GM10266 (cell line): ENCODE results near the gene LTC4S.

Source experiments
- DNase-seq: peaks from one replicate; pipeline ENCODE4 v3.0.0; 2012; ENCODE audit errors: extremely low spot score
- TF ChIP-seq, protein P1 (sequence below): IDR thresholded peaks from 2 replicates; pipeline ENCODE4 v1.5.1; 2012; ENCODE audit warnings: mild to moderate bottlenecking, low read depth; ENCODE audit not compliant: control insufficient read depth, insufficient read depth; ENCODE audit errors: missing control alignments

The LTC4S gene

DNA sequence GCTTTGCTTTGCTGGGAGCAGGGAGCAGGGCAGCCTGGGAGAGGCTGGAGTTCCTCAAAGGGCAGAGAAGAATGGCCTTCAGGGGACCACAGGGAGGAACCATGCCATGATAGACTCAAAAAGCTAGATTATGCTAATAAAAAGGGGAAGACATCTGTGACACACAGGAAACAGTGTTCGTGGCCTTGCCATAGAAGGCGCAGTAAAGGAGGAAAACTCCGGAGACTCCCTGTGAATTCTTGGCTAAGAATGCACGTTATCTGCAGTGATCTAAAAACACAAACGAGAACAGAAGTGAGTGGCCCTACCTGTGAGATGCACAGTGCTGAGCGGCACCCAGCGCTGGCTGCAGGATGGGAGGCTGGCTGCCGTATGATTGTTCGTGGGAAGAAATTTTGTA, 15.9 kb upstream of the LTC4S start:
- TF ChIP-seq, protein P1, sequence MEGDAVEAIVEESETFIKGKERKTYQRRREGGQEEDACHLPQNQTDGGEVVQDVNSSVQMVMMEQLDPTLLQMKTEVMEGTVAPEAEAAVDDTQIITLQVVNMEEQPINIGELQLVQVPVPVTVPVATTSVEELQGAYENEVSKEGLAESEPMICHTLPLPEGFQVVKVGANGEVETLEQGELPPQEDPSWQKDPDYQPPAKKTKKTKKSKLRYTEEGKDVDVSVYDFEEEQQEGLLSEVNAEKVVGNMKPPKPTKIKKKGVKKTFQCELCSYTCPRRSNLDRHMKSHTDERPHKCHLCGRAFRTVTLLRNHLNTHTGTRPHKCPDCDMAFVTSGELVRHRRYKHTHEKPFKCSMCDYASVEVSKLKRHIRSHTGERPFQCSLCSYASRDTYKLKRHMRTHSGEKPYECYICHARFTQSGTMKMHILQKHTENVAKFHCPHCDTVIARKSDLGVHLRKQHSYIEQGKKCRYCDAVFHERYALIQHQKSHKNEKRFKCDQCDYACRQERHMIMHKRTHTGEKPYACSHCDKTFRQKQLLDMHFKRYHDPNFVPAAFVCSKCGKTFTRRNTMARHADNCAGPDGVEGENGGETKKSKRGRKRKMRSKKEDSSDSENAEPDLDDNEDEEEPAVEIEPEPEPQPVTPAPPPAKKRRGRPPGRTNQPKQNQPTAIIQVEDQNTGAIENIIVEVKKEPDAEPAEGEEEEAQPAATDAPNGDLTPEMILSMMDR, result no peak
- no peak for DNase-seq

DNA sequence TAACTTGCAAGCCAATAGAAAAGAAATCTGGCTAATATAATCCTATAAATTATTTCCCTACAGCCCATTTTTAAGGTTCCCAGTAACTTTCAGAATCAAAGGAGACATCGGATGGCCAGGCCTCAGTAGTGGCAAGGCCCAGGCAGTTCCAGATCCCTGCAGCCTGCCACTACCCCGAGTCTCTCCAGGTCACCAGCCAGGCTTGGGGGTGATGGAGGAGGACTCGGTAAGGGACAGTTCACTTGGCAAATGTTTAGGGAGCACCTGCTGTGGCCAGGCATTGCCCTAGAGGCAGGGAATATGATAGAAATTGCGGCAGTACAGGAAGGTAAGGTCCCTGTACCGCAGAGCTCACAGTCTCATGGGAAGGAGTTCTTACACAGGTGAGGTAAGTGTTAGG, 15.2 kb upstream of the LTC4S start:
- DNase-seq, result no peak
- TF ChIP-seq, protein P1, result no peak

DNA sequence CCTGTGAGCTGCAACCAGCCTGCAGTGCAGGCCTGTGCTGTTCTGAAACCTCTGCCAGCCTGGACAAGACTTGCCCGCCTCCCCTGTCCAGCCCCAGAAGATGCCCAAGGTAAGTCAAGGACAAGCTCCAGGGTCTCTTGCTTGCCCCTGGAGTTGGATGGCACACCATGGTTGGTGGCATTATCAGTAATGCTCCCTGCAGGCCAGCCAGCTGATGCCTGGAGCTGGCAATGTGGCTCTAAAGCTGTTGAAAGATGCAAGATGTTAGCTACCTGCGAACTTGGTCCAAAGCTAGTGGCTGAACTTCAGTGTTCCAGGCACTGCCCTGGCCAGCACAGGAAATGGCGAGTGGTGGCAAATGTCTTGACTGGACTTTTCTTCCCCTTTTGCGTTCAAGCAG, 14.0 kb upstream of the LTC4S start:
- TF ChIP-seq, protein P1, result no peak
- no peak for DNase-seq

DNA sequence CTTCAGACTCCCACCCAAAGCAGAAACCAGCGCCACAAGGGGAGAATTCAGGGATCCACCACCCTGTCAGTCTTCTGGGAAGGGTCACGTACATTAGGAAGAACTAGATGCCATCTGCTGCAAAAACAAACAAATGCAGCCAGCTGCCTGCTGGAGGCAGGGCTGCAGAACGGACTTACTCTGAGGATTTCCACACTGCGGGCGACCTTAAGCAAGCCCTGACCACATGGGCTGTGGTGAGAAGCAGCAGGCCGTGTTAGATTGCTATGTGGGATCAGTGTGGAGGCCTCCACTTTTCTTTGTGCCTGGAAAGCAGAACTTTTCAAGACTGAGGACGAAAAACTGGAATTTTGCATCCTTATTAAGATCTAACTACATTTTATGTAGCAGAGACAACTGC, 13.4 kb upstream of the LTC4S start:
- no peak for DNase-seq
- TF ChIP-seq, protein P1, result no peak

DNA sequence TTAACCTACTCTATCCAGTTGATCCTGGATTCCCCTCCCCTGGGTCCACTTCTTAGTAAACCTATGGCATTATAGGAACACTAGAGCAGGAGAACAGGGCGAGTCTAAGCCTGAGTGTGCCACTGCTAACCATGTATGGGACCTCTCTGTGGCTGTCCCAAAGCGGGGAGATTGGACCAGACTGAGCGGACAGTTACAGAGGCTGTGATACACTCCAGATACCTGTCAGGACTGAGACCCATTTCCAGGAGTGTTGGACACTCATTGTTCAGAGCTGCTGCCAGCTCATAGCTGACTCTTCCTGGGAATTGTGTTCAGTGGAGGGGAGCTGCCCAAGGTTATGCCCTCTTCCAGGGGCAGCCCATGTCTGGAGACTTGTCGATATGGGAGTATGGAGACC, 11.9 kb upstream of the LTC4S start:
- TF ChIP-seq, protein P1, result no peak
- no peak for DNase-seq

DNA sequence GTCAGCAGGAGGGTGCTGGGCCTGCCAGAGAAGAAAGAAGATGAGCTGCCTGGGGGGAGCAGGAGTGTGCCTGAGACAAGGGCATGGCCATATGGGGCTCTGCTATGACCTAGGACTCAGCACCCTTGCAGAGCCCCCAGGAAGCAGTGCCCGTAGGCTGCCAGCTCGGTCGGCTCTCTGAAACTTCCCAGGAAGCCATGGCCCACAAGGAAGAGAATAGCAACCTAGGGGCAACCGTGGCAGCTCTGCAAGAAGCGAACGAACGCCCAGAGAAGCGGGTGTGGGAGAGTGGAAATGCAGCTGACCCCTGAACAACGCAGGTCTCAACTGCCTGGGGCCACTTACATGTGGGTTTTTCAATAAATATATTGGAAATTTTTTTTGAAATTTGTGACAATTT, 10.7 kb upstream of the LTC4S start:
- no peak for DNase-seq
- TF ChIP-seq, protein P1, result no peak

DNA sequence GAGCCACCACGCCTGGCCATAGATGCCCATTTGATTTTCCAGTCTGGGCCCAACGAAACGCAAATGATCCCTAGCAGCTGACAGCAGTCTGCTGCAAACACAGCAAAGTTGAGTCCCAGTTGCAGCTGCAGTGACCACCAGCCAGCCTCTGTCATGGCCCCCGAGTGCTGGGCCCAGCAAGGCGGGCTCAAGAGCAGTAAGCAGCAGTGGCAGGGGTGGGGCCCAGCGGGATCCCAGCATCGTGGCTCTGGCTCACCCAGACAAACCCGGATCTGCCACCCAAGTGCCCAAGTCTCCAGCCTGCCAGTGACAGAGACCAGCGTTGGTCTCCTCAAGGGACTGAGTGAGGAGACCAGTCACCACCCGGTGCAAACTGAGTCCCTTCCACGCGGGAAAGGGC, 6.9 kb upstream of the LTC4S start:
- TF ChIP-seq, protein P1, result no peak
- no peak for DNase-seq
